ENCODE measurements around the gene PCDHB12. TPM values are rescaled to one million over a fixed set of nuclear protein-coding genes. Genes with fewer than 3 reads are reported as not detected.

PCDHB12 gene
- total RNA-seq = 0.15 and 0.33 TPM in 2 replicates

DNA sequence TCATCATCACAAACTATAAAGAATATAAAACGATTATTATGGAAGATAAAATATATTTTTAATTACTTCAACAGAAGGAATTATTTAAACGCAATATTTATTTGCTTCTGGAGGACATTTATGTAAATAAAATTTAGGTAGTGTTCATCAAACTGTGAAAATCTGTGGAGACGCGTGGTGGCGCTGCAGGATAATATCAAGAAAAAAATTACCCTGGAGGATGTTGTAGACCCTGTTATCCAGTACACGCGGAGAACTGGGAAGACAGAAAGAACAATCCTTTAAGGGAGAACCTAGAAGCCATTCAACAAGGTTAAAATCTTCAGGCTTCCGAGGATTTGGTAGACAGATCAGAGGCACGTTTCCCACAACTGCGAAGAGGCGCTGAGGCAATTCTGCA is at the start of gene PCDHB12:
Gene PCDHB12, plus strand, starts transcription at position 242 of the 400 bp plus-strand sequence. CDS start 189 bp downstream, outside the sequence.

DNA sequence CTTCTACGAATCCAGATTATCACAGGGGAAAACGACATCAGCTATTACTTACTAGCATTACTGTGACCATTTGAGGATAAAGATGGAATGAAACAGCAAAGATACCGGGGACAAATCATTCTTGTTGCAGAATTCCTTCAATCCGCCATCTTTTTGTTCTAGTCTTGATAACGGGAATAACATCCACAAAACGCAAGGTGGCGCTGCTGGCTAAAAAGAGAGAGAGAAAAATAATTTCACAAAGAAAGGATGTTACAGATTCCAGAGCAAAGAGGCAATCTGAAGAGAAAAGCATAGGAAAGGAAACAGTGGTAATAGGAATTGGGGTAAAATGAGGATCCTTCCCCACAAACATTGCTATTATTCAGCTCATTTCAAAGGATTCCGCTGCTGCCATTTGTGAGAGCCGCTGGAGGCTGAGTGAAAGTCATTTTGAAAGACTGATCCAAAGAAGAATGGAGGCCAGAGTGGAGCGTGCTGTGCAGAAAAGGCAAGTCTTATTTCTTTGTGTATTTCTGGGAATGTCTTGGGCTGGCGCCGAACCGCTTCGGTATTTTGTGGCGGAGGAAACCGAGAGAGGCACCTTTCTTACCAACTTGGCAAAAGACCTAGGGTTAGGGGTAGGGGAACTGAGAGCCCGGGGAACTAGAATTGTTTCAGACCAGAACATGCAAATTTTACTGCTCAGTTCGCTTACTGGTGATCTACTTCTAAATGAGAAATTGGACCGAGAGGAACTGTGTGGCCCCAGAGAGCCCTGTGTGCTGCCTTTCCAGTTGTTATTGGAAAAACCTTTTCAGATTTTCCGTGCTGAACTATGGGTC is 35.9 kb upstream of the PCDHB12 start, which contains the start of gene PCDHB7:
Gene PCDHB7, plus strand, starts transcription at position 264 of the 824 bp plus-strand sequence. Its CDS starts 192 bp downstream, at position 456.

GRCh38 chr5:141177577-141178191 is 30.8 kb upstream of the PCDHB12 start, which contains the start of gene PCDHB8:
Gene PCDHB8, plus strand, starts transcription at chr5:141177790. Its CDS starts 245 bp downstream, at chr5:141178035.

GRCh38 chr5:141182248-141182647 is 26.3 kb upstream of the PCDHB12 start, which contains the start of gene PCDHB16:
Gene PCDHB16, plus strand, starts transcription at chr5:141182387. Its CDS starts 173 bp downstream, at chr5:141182560.

GRCh38 chr5:141186897-141187512 is 21.5 kb upstream of the PCDHB12 start, which contains the start of gene PCDHB9:
Gene PCDHB9, plus strand, starts transcription at chr5:141187161. Its CDS starts 158 bp downstream, at chr5:141187319.

DNA sequence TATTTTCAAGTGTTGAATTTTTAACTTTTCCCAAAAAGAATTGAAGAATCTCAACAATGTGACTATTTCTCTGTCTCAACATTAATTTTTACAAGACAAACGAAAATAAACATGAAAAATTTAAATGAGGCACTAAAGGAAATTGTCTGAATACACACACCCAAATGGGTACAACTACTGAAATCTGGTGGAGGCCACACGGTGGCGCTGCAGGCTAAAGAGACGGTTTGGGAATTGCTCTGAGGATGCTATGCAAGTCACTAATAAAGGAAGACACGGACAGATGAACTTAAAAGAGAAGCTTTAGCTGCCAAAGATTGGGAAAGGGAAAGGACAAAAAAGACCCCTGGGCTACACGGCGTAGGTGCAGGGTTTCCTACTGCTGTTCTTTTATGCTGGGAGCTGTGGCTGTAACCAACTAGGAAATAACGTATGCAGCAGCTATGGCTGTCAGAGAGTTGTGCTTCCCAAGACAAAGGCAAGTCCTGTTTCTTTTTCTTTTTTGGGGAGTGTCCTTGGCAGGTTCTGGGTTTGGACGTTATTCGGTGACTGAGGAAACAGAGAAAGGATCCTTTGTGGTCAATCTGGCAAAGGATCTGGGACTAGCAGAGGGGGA is 16.3 kb upstream of the PCDHB12 start, which contains the start of gene PCDHB10:
Gene PCDHB10, plus strand, starts transcription at position 244 of the 616 bp plus-strand sequence. Its CDS starts 200 bp downstream, at position 444.

GRCh38 chr5:141199359-141200235 is 8.9 kb upstream of the PCDHB12 start, which contains the start of gene PCDHB11:
Gene PCDHB11, plus strand, starts transcription at chr5:141199627. Its CDS starts 148 bp downstream, at chr5:141199775.

GRCh38 chr5:141213656-141214339 is 5.3 kb downstream of the PCDHB12 start, which contains the start of gene PCDHB13:
Gene PCDHB13, plus strand, starts transcription at chr5:141213919. Its CDS starts 205 bp downstream, at chr5:141214124.

GRCh38 chr5:141223112-141223783 is 14.7 kb downstream of the PCDHB12 start, which contains the start of gene PCDHB14:
Gene PCDHB14, plus strand, starts transcription at chr5:141223343. Its CDS starts 163 bp downstream, at chr5:141223506.

DNA sequence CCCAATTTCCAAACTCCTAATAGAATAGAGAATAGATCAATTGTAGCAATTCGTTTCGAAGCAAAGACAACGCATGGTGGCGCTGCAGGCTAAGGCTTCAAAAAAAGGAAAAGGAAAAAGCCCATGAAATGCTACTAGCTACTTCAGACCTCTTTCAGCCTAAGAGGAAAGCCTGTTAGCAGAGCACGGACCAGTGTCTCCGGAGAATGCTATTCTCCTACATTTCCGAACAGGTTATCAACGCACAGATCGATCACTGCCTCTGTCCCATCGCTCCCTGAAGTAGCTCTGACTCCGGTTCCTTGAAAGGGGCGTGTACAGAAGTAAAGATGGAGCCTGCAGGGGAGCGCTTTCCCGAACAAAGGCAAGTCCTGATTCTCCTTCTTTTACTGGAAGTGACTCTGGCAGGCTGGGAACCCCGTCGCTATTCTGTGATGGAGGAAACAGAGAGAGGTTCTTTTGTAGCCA is 36.8 kb downstream of the PCDHB12 start, which contains the start of gene PCDHB15:
Gene PCDHB15, plus strand, starts transcription at position 146 of the 468 bp plus-strand sequence. Its CDS starts 184 bp downstream, at position 330.

Other genes with a start within 250 kb of the PCDHB12 start
- gene PCDHAC2, start 242.2 kb upstream of the PCDHB12 start, total RNA-seq = under 0.01 TPM in 1 of 2 replicates, not detected in the other
- gene PCDHB1, start 157.3 kb upstream of the PCDHB12 start, total RNA-seq = not detected in 2 replicates
- gene PCDHB2, start 114.1 kb upstream of the PCDHB12 start, total RNA-seq = 0.58 and 3.0 TPM in 2 replicates
- gene PCDHB3, start 108.2 kb upstream of the PCDHB12 start, total RNA-seq = 0.29 and 0.50 TPM in 2 replicates
- 0.15 and 0.17 TPM in 2 replicates for gene PCDHB4, start 86.9 kb upstream of the PCDHB12 start, total RNA-seq
- 0.29 and 1.3 TPM in 2 replicates for gene PCDHB5, start 73.5 kb upstream of the PCDHB12 start, total RNA-seq
- gene PCDHB6, start 58.7 kb upstream of the PCDHB12 start, total RNA-seq = 0.33 TPM in 1 of 2 replicates, not detected in the other
- gene PCDHB7, start 36.1 kb upstream of the PCDHB12 start, total RNA-seq = under 0.01 and 0.66 TPM in 2 replicates
- 0.50 TPM in 1 of 2 replicates, not detected in the other for gene PCDHB8, start 30.9 kb upstream of the PCDHB12 start, total RNA-seq
- 0.15 and 0.50 TPM in 2 replicates for gene PCDHB16, start 26.3 kb upstream of the PCDHB12 start, total RNA-seq
- under 0.01 and 0.17 TPM in 2 replicates for gene PCDHB9, start 21.6 kb upstream of the PCDHB12 start, total RNA-seq
- 0.15 and 0.66 TPM in 2 replicates for gene PCDHB10, start 16.4 kb upstream of the PCDHB12 start, total RNA-seq
- 0.50 TPM in 1 of 2 replicates, not detected in the other for gene PCDHB11, start 9.1 kb upstream of the PCDHB12 start, total RNA-seq
- under 0.01 and 1.3 TPM in 2 replicates for gene PCDHB13, start 5.2 kb downstream of the PCDHB12 start, total RNA-seq
- 0.15 and 1.2 TPM in 2 replicates for gene PCDHB14, start 14.6 kb downstream of the PCDHB12 start, total RNA-seq
- under 0.01 and 0.66 TPM in 2 replicates for gene PCDHB15, start 36.7 kb downstream of the PCDHB12 start, total RNA-seq
- 0.50 and 1.0 TPM in 2 replicates for gene SLC25A2, start 95.3 kb downstream of the PCDHB12 start, total RNA-seq
- 70.8 and 74.8 TPM in 2 replicates for gene TAF7, start 112.1 kb downstream of the PCDHB12 start, total RNA-seq
- 1.3 and 2.3 TPM in 2 replicates for gene PCDHGA1, start 121.8 kb downstream of the PCDHB12 start, total RNA-seq
- gene PCDHGA2, start 130.0 kb downstream of the PCDHB12 start, total RNA-seq = 3.3 and 6.6 TPM in 2 replicates
- 1.3 and 2.6 TPM in 2 replicates for gene PCDHGA3, start 135.1 kb downstream of the PCDHB12 start, total RNA-seq
- gene PCDHGB1, start 141.4 kb downstream of the PCDHB12 start, total RNA-seq = 4.4 and 4.5 TPM in 2 replicates
- gene PCDHGA4, start 146.3 kb downstream of the PCDHB12 start, total RNA-seq = 8.9 and 11.1 TPM in 2 replicates
- 5.1 TPM in 2 replicates for gene PCDHGB2, start 151.3 kb downstream of the PCDHB12 start, total RNA-seq
- 2.8 and 3.5 TPM in 2 replicates for gene PCDHGA5, start 155.4 kb downstream of the PCDHB12 start, total RNA-seq
- 7.1 and 9.4 TPM in 2 replicates for gene PCDHGB3, start 161.5 kb downstream of the PCDHB12 start, total RNA-seq
- 4.8 and 6.3 TPM in 2 replicates for gene PCDHGA6, start 165.2 kb downstream of the PCDHB12 start, total RNA-seq
- 5.4 and 8.4 TPM in 2 replicates for gene PCDHGA7, start 174.0 kb downstream of the PCDHB12 start, total RNA-seq
- 21.5 and 38.4 TPM in 2 replicates for gene PCDHGB4, start 179.0 kb downstream of the PCDHB12 start, total RNA-seq
- gene PCDHGA8, start 183.9 kb downstream of the PCDHB12 start, total RNA-seq = 3.9 and 5.6 TPM in 2 replicates
- 27.9 and 40.4 TPM in 2 replicates for gene PCDHGB5, start 189.2 kb downstream of the PCDHB12 start, total RNA-seq
- 7.4 and 8.0 TPM in 2 replicates for gene PCDHGA9, start 194.1 kb downstream of the PCDHB12 start, total RNA-seq
- gene PCDHGB6, start 199.3 kb downstream of the PCDHB12 start, total RNA-seq = 5.1 and 6.5 TPM in 2 replicates
- 13.8 and 14.7 TPM in 2 replicates for gene PCDHGA10, start 204.3 kb downstream of the PCDHB12 start, total RNA-seq
- 15.7 and 16.4 TPM in 2 replicates for gene PCDHGB7, start 209.0 kb downstream of the PCDHB12 start, total RNA-seq
- gene PCDHGA11, start 212.3 kb downstream of the PCDHB12 start, total RNA-seq = 23.0 and 26.9 TPM in 2 replicates
- 26.0 and 35.4 TPM in 2 replicates for gene PCDHGA12, start 221.8 kb downstream of the PCDHB12 start, total RNA-seq